Fibroblast of lung (primary cell): ENCODE measurements around the gene SMLR1. TPM values are rescaled to one million over a fixed set of nuclear protein-coding genes. Genes with fewer than 3 reads are reported as not detected.

Source experiments
- DNase-seq, 2 donors: peaks; one replicate each; pipeline versions ENCODE4 v3.0.0 to v3.0.0-alpha.2; 2010; ENCODE audit warnings: low read depth in 2 of 2
- H2AFZ ChIP-seq: 2 replicates; pipeline ENCODE4 v1.5.1; 2012; ENCODE audit warnings: low read length, control low read depth, inconsistent platforms
- H3K27ac ChIP-seq: 2 replicates; pipeline ENCODE4 v1.5.1; 2011; ENCODE audit warnings: low read length, control low read depth; ENCODE audit not compliant: insufficient read depth
- H3K27me3 ChIP-seq: 2 replicates; pipeline ENCODE4 v1.5.1; 2011; ENCODE audit warnings: mild to moderate bottlenecking, low read length; ENCODE audit not compliant: control insufficient read depth, insufficient read depth
- H3K36me3 ChIP-seq: 2 replicates; pipeline ENCODE4 v1.5.1; 2011; ENCODE audit warnings: low read length; ENCODE audit not compliant: control insufficient read depth, insufficient read depth
- H3K4me1 ChIP-seq: 2 replicates; pipeline ENCODE4 v1.5.1; 2011; ENCODE audit warnings: low read length; ENCODE audit not compliant: control insufficient read depth, insufficient read depth; ENCODE audit errors: extremely low read depth
- H3K4me2 ChIP-seq: 2 replicates; pipeline ENCODE4 v1.5.1; 2011; ENCODE audit warnings: low read length, control low read depth; ENCODE audit not compliant: insufficient read depth; ENCODE audit errors: extremely low read depth
- H3K4me3 ChIP-seq, 4 experiments: fragments of 200-600 bp in 1 of 4; sonication (generic) in 1 of 4; replicated peaks in 1 of 4; 2 replicates each; pipeline ENCODE4 v1.5.1; 2011 to 2016; ENCODE audit warnings: low read length in 4 of 4, low read depth in 3 of 4, mild to moderate bottlenecking in 3 of 4, control low read depth in 2 of 4, inconsistent platforms in 1 of 4, mixed read lengths in 1 of 4; ENCODE audit not compliant: insufficient read depth in 1 of 4; ENCODE audit errors: control extremely low read depth in 1 of 4
- H3K79me2 ChIP-seq: 2 replicates; pipeline ENCODE4 v1.5.1; 2012; ENCODE audit warnings: mild to moderate bottlenecking, low read length, inconsistent platforms; ENCODE audit not compliant: control insufficient read depth, insufficient read depth
- H3K9ac ChIP-seq: 2 replicates; pipeline ENCODE4 v1.5.1; 2011; ENCODE audit warnings: mild to moderate bottlenecking, low read length, control low read depth; ENCODE audit not compliant: insufficient read depth
- H3K9me3 ChIP-seq: 2 replicates; pipeline ENCODE4 v1.5.1; 2012; ENCODE audit warnings: low read depth, low read length; ENCODE audit not compliant: control insufficient read depth, insufficient read depth
- H4K20me1 ChIP-seq: 2 replicates; pipeline ENCODE4 v1.5.1; 2011; ENCODE audit warnings: low read length; ENCODE audit not compliant: control insufficient read depth, insufficient read depth; ENCODE audit errors: extremely low read depth
- CTCF ChIP-seq, 2 donors: IDR thresholded peaks in 1 of 2; conservative IDR thresholded peaks in 1 of 2; 1 replicate in 1 of 2; 2 replicates in 1 of 2; pipeline ENCODE4 v1.5.1; 2011 to 2012; ENCODE audit warnings: low read length in 2 of 2, control low read depth in 1 of 2, inconsistent platforms in 1 of 2, low read depth in 1 of 2, mild to moderate bottlenecking in 1 of 2
- EZH2 ChIP-seq: IDR thresholded peaks from 2 replicates; pipeline ENCODE4 v1.5.1; 2012; ENCODE audit warnings: low read length, control low read depth, mild to moderate bottlenecking; ENCODE audit errors: missing control alignments
- polyA plus RNA-seq, 2 donors: library from polyadenylated mRNA; depleted of rRNA in 1 of 2; stranded (reverse) in 1 of 2; unstranded in 1 of 2; fragments of >200 nt; gene quantifications; 2 replicates each; pipeline ENCODE4 v1.2.1, GENCODE V29; 2011 to 2012; ENCODE audit warnings: missing spikeins in 1 of 2
- total RNA-seq: library from RNA; depleted of rRNA; stranded (reverse); fragments of >200 nt; gene quantifications from 2 replicates; pipeline ENCODE4 v1.2.1, GENCODE V29; 2014

Gene SMLR1
- total and polyA plus RNA-seq, 2 donors (not counting 1 experiment from before 2014, with no cell fraction given), result not detected

- H3K4me1 ChIP-seq, result no peaks in the 10 kb centered on the region
- H3K36me3 ChIP-seq, result peaks cover 7% of the 10 kb centered on the region
- peak; percentile 25 to 57 for DNase-seq
- no peak overlapping the region for H3K9ac ChIP-seq
- no peaks in the 10 kb centered on the region for H3K27me3 ChIP-seq
- H4K20me1 ChIP-seq, result no peaks in the 10 kb centered on the region
- H3K79me2 ChIP-seq, result no peaks in the 10 kb centered on the region
- H3K9me3 ChIP-seq, result no peaks in the 10 kb centered on the region
- H3K27ac ChIP-seq, result no peak overlapping the region
- H3K4me2 ChIP-seq, result no peak overlapping the region
- no peak overlapping the region for H2AFZ ChIP-seq
- no peak overlapping the region for H3K4me3 ChIP-seq
- TF ChIP-seq CTCF (conservative IDR thresholded peaks at IDR 0.05 in 1 of 2, IDR thresholded peaks at IDR 0.05 in 1 of 2; ENCODE audit: low read depth in 1 of 2, low read length in 2 of 2) (peak; percentile 93 to 97), EZH2 (no peak)
Measured at GRCh38 chr6:130872250-130873095, 45.3 kb downstream of the SMLR1 start.

GRCh38 chr6:130873746-130874145 is 46.5 kb downstream of the SMLR1 start:
- no peak overlapping the region for H2AFZ ChIP-seq
- peaks cover 9% of the 10 kb centered on the region for H3K36me3 ChIP-seq
- H3K4me1 ChIP-seq, result no peaks in the 10 kb centered on the region
- no peak overlapping the region for H3K4me3 ChIP-seq
- no peaks in the 10 kb centered on the region for H3K9me3 ChIP-seq
- no peak for DNase-seq
- no peak overlapping the region for H3K9ac ChIP-seq
- H3K4me2 ChIP-seq, result no peak overlapping the region
- H3K79me2 ChIP-seq, result no peaks in the 10 kb centered on the region
- H3K27me3 ChIP-seq, result no peaks in the 10 kb centered on the region
- H3K27ac ChIP-seq, result no peak overlapping the region
- TF ChIP-seq CTCF (conservative IDR thresholded peaks at IDR 0.05 in 1 of 2, IDR thresholded peaks at IDR 0.05 in 1 of 2; ENCODE audit: low read depth in 1 of 2, low read length in 2 of 2), result no peak
- TF ChIP-seq EZH2, result no peak
- no peaks in the 10 kb centered on the region for H4K20me1 ChIP-seq

- no peaks in the 10 kb centered on the region for H4K20me1 ChIP-seq
- no peaks in the 10 kb centered on the region for H3K79me2 ChIP-seq
- no peak overlapping the region for H3K9ac ChIP-seq
- TF ChIP-seq CTCF (conservative IDR thresholded peaks at IDR 0.05 in 1 of 2, IDR thresholded peaks at IDR 0.05 in 1 of 2; ENCODE audit: low read depth in 1 of 2, low read length in 2 of 2) (no peak), EZH2 (no peak)
- no peak overlapping the region for H3K27ac ChIP-seq
- no peaks in the 10 kb centered on the region for H3K27me3 ChIP-seq
- H2AFZ ChIP-seq, result no peak overlapping the region
- no peak overlapping the region for H3K4me2 ChIP-seq
- H3K4me1 ChIP-seq, result no peaks in the 10 kb centered on the region
- peaks cover 7% of the 10 kb centered on the region for H3K36me3 ChIP-seq
- DNase-seq, result no peak
- H3K9me3 ChIP-seq, result no peaks in the 10 kb centered on the region
- no peak overlapping the region for H3K4me3 ChIP-seq
Measured at GRCh38 chr6:130879826-130880225, 52.6 kb downstream of the SMLR1 start.
